Measurements from ENCODE around the gene GRIN2A.

Gene GRIN2A

GRCh38 chr16:10218490-10219206 lies 36.4 kb upstream of the GRIN2A start:
- no peak overlapping the region for H3K4me3 ChIP-seq (ENCODE audit: low read depth in 1 of 5, low read length in 5 of 5)
- H3K27me3 ChIP-seq (ENCODE audit: control insufficient read depth in 5 of 5, insufficient read depth in 4 of 5, low read length in 5 of 5): peaks cover 3 to 14% (median 7%) of the 10 kb centered on the region in 5 donors
- no peak overlapping the region for H3K27ac ChIP-seq (ENCODE audit: low read depth, low read length)
- no peaks in the 10 kb centered on the region for H3K9me3 ChIP-seq (ENCODE audit: control insufficient read depth in 5 of 5, low read length in 5 of 5)
- no peaks in the 10 kb centered on the region for H3K36me3 ChIP-seq (ENCODE audit: control insufficient read depth in 5 of 5, insufficient read depth in 5 of 5, low read length in 5 of 5)
- H3K9ac ChIP-seq (ENCODE audit: low read length in 5 of 5): no peak overlapping the region
- H3K4me1 ChIP-seq (ENCODE audit: control insufficient read depth in 5 of 5, insufficient read depth in 5 of 5, low read length in 5 of 5): peaks cover 0 to 3% (median 0%) of the 10 kb centered on the region in 5 donors

- Histone ChIP-seq H3K27me3 (ENCODE audit: control insufficient read depth in 5 of 5, insufficient read depth in 4 of 5, low read length in 5 of 5) (peaks cover 0 to 5% (median 0%) of the 10 kb centered on the region in 5 donors), H3K36me3 (ENCODE audit: control insufficient read depth in 5 of 5, insufficient read depth in 5 of 5, low read length in 5 of 5) (no peaks in the 10 kb centered on the region), H3K27ac (ENCODE audit: low read depth, low read length) (no peak overlapping the region), H3K9me3 (ENCODE audit: control insufficient read depth in 5 of 5, low read length in 5 of 5) (no peaks in the 10 kb centered on the region), H3K9ac (ENCODE audit: low read length in 5 of 5) (no peak overlapping the region), H3K4me1 (ENCODE audit: control insufficient read depth in 5 of 5, insufficient read depth in 5 of 5, low read length in 5 of 5) (peaks cover 0 to 19% (median 6%) of the 10 kb centered on the region in 5 donors), H3K4me3 (ENCODE audit: low read depth in 1 of 5, low read length in 5 of 5) (no peak overlapping the region)
Measured at GRCh38 chr16:10213748-10214147, 31.5 kb upstream of the GRIN2A start.

GRCh38 chr16:10210944-10211343 lies 28.7 kb upstream of the GRIN2A start:
- no peak overlapping the region for H3K9ac ChIP-seq (ENCODE audit: low read length in 5 of 5)
- H3K27me3 ChIP-seq (ENCODE audit: control insufficient read depth in 5 of 5, insufficient read depth in 4 of 5, low read length in 5 of 5): peaks cover 0 to 4% (median 0%) of the 10 kb centered on the region in 5 donors
- H3K4me3 ChIP-seq (ENCODE audit: low read depth in 1 of 5, low read length in 5 of 5): no peak overlapping the region
- no peak overlapping the region for H3K27ac ChIP-seq (ENCODE audit: low read depth, low read length)
- H3K4me1 ChIP-seq (ENCODE audit: control insufficient read depth in 5 of 5, insufficient read depth in 5 of 5, low read length in 5 of 5): peaks cover 0 to 19% (median 6%) of the 10 kb centered on the region in 5 donors
- no peaks in the 10 kb centered on the region for H3K36me3 ChIP-seq (ENCODE audit: control insufficient read depth in 5 of 5, insufficient read depth in 5 of 5, low read length in 5 of 5)
- peaks cover 0 to 3% (median 0%) of the 10 kb centered on the region in 5 donors for H3K9me3 ChIP-seq (ENCODE audit: control insufficient read depth in 5 of 5, low read length in 5 of 5)

GRCh38 chr16:10206865-10207264 lies 24.6 kb upstream of the GRIN2A start:
- Histone ChIP-seq H3K27me3 (ENCODE audit: control insufficient read depth in 5 of 5, insufficient read depth in 4 of 5, low read length in 5 of 5) (peaks cover 0 to 2% (median 0%) of the 10 kb centered on the region in 5 donors), H3K4me1 (ENCODE audit: control insufficient read depth in 5 of 5, insufficient read depth in 5 of 5, low read length in 5 of 5) (peaks cover 0 to 15% (median 6%) of the 10 kb centered on the region in 5 donors), H3K36me3 (ENCODE audit: control insufficient read depth in 5 of 5, insufficient read depth in 5 of 5, low read length in 5 of 5) (no peaks in the 10 kb centered on the region), H3K27ac (ENCODE audit: low read depth, low read length) (no peak overlapping the region), H3K9ac (ENCODE audit: low read length in 5 of 5) (no peak overlapping the region), H3K4me3 (ENCODE audit: low read depth in 1 of 5, low read length in 5 of 5) (no peak overlapping the region), H3K9me3 (ENCODE audit: control insufficient read depth in 5 of 5, low read length in 5 of 5) (peaks cover 0 to 11% (median 8%) of the 10 kb centered on the region in 5 donors)

GRCh38 chr16:10206215-10206614 lies 24.0 kb upstream of the GRIN2A start:
- no peak overlapping the region for H3K4me3 ChIP-seq (ENCODE audit: low read depth in 1 of 5, low read length in 5 of 5)
- peaks cover 0 to 13% (median 6%) of the 10 kb centered on the region in 5 donors for H3K4me1 ChIP-seq (ENCODE audit: control insufficient read depth in 5 of 5, insufficient read depth in 5 of 5, low read length in 5 of 5)
- peaks cover 0 to 11% (median 8%) of the 10 kb centered on the region in 5 donors for H3K9me3 ChIP-seq (ENCODE audit: control insufficient read depth in 5 of 5, low read length in 5 of 5)
- no peak overlapping the region for H3K27ac ChIP-seq (ENCODE audit: low read depth, low read length)
- H3K36me3 ChIP-seq (ENCODE audit: control insufficient read depth in 5 of 5, insufficient read depth in 5 of 5, low read length in 5 of 5): no peaks in the 10 kb centered on the region
- peaks cover 0 to 2% (median 0%) of the 10 kb centered on the region in 5 donors for H3K27me3 ChIP-seq (ENCODE audit: control insufficient read depth in 5 of 5, insufficient read depth in 4 of 5, low read length in 5 of 5)
- H3K9ac ChIP-seq (ENCODE audit: low read length in 5 of 5): no peak overlapping the region

GRCh38 chr16:10205688-10206087 lies 23.5 kb upstream of the GRIN2A start:
- H3K27me3 ChIP-seq (ENCODE audit: control insufficient read depth in 5 of 5, insufficient read depth in 4 of 5, low read length in 5 of 5): peaks cover 0 to 3% (median 0%) of the 10 kb centered on the region in 5 donors
- H3K4me1 ChIP-seq (ENCODE audit: control insufficient read depth in 5 of 5, insufficient read depth in 5 of 5, low read length in 5 of 5): peaks cover 0 to 8% (median 4%) of the 10 kb centered on the region in 5 donors
- peaks cover 0 to 11% (median 8%) of the 10 kb centered on the region in 5 donors for H3K9me3 ChIP-seq (ENCODE audit: control insufficient read depth in 5 of 5, low read length in 5 of 5)
- no peak overlapping the region for H3K27ac ChIP-seq (ENCODE audit: low read depth, low read length)
- no peak overlapping the region for H3K9ac ChIP-seq (ENCODE audit: low read length in 5 of 5)
- H3K36me3 ChIP-seq (ENCODE audit: control insufficient read depth in 5 of 5, insufficient read depth in 5 of 5, low read length in 5 of 5): no peaks in the 10 kb centered on the region
- no peak overlapping the region for H3K4me3 ChIP-seq (ENCODE audit: low read depth in 1 of 5, low read length in 5 of 5)

GRCh38 chr16:10202649-10203048 lies 20.4 kb upstream of the GRIN2A start:
- Histone ChIP-seq H3K27ac (ENCODE audit: low read depth, low read length) (no peak overlapping the region), H3K4me3 (ENCODE audit: low read depth in 1 of 5, low read length in 5 of 5) (no peak overlapping the region), H3K36me3 (ENCODE audit: control insufficient read depth in 5 of 5, insufficient read depth in 5 of 5, low read length in 5 of 5) (no peaks in the 10 kb centered on the region), H3K4me1 (ENCODE audit: control insufficient read depth in 5 of 5, insufficient read depth in 5 of 5, low read length in 5 of 5) (no peaks in the 10 kb centered on the region), H3K9me3 (ENCODE audit: control insufficient read depth in 5 of 5, low read length in 5 of 5) (peaks cover 0 to 8% (median 8%) of the 10 kb centered on the region in 5 donors), H3K27me3 (ENCODE audit: control insufficient read depth in 5 of 5, insufficient read depth in 4 of 5, low read length in 5 of 5) (peaks cover 0 to 3% (median 0%) of the 10 kb centered on the region in 5 donors), H3K9ac (ENCODE audit: low read length in 5 of 5) (no peak overlapping the region)

- Histone ChIP-seq H3K4me1 (ENCODE audit: control insufficient read depth in 5 of 5, insufficient read depth in 5 of 5, low read length in 5 of 5) (no peaks in the 10 kb centered on the region), H3K27me3 (ENCODE audit: control insufficient read depth in 5 of 5, insufficient read depth in 4 of 5, low read length in 5 of 5) (peaks cover 0 to 3% (median 0%) of the 10 kb centered on the region in 5 donors), H3K36me3 (ENCODE audit: control insufficient read depth in 5 of 5, insufficient read depth in 5 of 5, low read length in 5 of 5) (no peaks in the 10 kb centered on the region), H3K9me3 (ENCODE audit: control insufficient read depth in 5 of 5, low read length in 5 of 5) (peaks cover 0 to 8% (median 8%) of the 10 kb centered on the region in 5 donors), H3K27ac (ENCODE audit: low read depth, low read length) (no peak overlapping the region), H3K9ac (ENCODE audit: low read length in 5 of 5) (no peak overlapping the region), H3K4me3 (ENCODE audit: low read depth in 1 of 5, low read length in 5 of 5) (no peak overlapping the region)
Measured at GRCh38 chr16:10200637-10201586, 18.7 kb upstream of the GRIN2A start.

- H3K27ac ChIP-seq (ENCODE audit: low read depth, low read length): no peak overlapping the region
- H3K36me3 ChIP-seq (ENCODE audit: control insufficient read depth in 5 of 5, insufficient read depth in 5 of 5, low read length in 5 of 5): no peaks in the 10 kb centered on the region
- H3K9me3 ChIP-seq (ENCODE audit: control insufficient read depth in 5 of 5, low read length in 5 of 5): peaks cover 0 to 4% (median 0%) of the 10 kb centered on the region in 5 donors
- H3K4me1 ChIP-seq (ENCODE audit: control insufficient read depth in 5 of 5, insufficient read depth in 5 of 5, low read length in 5 of 5): no peaks in the 10 kb centered on the region
- no peak overlapping the region for H3K4me3 ChIP-seq (ENCODE audit: low read depth in 1 of 5, low read length in 5 of 5)
- peaks cover 0 to 3% (median 0%) of the 10 kb centered on the region in 5 donors for H3K27me3 ChIP-seq (ENCODE audit: control insufficient read depth in 5 of 5, insufficient read depth in 4 of 5, low read length in 5 of 5)
- H3K9ac ChIP-seq (ENCODE audit: low read length in 5 of 5): no peak overlapping the region
Measured at GRCh38 chr16:10196999-10197398, 14.8 kb upstream of the GRIN2A start.

Data from subcutaneous abdominal adipose tissue (tissue), 5 donors.